ENCODE data around the gene PBRM1.

PBRM1 gene

DNA sequence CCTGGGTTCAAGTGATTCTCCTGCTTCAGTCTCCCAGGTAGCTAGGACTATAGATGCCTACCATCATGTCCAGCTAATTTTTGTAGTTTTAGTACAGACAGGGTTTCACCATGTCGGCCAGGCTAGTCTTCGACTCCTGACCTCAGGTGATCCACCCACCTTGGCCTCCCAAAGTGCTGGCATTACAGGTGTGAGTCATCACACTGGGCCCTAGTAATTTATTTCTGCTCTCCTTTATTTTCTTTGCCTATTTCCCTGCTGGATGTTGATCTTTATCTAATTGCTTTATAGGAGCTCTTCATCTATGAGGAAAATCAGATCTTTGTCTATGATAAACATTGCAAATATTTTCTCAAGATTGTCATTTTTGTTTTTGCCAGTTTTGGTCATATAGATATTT is 117.6 kb downstream of the PBRM1 start:
- DNase-seq = no peak

DNA sequence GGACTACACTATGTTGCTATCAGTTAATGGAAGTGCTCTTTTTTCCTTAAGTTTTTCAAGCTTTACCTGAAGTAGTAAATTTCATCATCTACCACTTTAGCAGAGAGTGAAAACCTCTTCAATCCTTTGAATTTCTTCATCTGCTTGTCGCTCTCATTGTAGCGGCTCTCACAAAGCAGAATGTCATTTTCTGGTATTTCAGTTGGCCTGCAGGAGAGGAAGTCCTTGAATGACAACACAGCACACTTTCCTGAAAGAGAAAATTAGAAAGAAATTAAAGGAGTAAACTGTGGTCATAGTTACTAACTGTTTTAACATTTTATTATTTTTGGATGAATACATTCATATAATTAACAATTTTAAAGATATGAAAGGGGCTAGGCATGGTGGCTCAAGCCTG is 121.7 kb downstream of the PBRM1 start:
- no peak for DNase-seq

DNA sequence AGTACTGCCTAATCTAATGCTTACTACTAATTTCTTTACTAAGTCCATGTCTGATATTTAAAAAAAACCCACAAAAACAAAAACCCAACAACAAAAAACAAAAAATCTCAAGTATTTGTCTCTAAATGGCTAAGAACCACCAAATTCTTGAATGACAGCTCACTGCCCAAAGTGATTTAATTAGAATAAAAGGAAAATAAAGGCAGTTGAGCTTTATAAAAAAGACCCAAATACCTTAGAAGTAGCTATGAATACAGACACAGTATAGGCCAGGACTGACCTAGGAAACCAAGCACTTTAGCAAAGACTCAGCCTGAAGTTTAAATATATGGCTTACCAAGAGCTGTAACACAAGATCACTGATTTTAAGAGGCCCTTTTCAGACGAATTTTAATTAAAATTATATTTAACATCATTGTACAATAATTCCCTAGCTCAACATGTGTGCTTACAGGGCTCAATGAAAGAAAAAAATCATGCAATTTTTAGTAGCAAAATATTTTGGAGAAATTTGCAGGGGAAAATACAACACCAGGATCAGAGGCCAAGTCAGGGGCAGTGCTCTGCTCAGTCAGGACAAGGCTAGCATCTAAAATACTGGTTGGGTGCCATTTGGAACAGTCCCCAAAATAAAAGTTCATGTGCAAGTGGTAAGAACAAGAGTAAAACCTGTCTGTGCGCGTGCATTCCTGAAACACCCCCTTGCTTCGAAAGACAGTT is 124.5 kb downstream of the PBRM1 start:
- DNase-seq = no peak

DNA sequence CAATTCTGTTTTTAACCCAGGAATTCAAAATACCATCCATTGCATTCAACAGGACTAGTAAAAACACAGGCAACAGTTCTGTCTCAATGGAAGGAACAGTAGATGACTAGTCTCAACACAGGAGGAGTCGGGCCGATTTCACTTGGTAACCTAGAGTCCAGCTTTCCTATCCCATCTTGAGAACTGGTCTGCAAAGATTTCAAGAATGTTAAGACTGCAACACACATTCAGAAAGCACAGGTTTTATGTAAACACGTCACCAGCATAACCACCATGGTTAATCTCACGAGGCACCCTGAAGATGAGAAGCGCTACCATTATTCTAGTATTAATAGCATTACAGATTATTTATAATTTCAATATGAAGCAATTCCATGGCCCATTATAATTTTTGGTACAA is 127.3 kb downstream of the PBRM1 start:
- no peak for DNase-seq

DNA sequence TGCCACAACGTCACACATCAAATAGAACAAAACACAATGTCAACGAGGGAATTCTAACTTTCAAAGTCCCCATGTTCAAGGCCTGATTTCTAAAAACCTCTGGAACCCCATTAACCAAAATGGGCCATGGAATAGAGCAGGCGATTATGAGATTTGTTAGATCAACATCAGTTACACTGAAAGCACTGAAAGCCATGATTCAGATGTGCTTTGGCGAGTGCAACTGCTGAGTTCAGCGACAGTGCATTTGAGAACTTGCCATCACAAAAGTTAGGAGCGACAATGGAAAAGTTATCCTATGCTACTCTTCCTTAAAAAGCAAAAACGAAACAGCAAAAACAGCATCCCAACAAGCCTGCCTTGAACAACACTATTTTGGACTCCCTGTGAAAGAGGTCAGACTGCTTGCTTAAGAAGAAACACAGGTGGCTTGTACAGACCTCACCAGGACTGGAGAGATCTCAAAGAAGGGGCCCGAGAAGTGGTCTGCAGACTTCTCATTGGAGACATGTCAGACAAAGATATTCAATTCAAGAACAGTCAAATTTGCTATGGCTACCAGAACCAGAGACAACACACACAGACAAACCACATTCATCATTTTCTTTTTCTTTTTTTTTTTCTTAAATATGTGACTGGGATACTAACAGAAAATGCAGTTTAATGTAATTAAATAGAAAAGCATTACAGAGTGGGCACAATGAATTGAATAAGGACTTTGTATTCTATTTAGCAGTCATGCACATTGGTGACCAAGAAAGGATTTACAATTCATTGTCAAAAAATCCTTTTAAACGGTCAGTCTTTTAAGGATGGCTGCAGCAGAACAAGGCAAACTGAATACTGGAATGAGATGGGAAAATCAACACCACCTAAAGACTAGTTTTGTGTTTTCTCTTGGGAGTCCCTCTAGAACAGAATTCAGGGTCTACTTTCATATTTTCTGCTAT is 128.4 kb downstream of the PBRM1 start:
- no peak for DNase-seq

DNA sequence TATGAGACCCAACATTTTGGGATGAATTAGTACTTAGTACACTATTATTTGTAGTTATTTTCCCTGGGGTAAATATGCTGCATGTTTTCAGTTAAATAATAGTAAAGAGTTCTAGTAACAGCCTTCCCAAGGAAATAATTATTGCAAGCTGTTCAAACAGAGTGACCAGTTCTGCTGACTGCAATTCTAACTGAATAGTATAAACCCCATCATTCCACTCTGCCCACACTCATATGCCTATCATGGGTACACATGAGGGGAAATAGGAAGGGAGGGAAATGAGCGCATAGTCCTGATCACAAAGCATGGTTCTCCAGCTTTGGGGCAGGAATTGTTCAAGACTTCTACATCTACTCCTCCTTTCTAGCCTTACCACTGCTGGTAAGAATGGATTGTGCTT is 130.7 kb downstream of the PBRM1 start:
- DNase-seq = no peak

DNA sequence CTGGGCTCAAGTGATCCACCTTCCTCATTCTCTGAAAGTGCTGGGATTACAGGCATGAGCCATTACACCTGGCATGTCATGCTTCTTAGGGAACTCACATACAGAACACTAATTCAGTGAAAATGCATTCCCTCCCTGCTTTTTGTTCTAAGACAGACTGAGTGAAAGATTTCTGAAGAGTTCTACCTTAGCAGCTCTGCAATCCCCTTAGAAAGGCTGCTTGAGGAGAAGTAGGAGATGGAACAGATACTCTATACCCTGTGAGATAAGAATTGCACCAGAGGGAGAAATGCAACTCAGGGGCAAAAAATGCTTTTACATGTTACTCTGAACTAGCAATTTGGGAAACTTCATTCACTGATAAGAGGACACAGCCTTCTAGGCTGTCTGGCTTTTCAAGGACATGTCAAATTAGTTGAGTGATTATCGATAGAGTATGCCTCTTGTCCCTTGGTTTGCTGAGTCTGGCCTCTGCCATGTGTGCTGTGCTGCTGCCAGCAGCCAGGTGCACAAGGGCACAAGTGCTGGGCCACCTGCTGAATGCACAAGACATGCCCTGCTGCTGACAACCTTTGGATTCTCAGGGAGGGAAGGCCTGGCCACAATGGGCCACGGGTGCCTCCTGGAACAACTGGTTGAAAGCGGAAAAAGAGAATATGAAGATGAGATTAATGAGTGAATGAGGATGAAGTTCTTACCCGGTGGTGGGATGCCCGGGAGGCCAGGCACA is 131.5 kb downstream of the PBRM1 start:
- no peak for DNase-seq

DNA sequence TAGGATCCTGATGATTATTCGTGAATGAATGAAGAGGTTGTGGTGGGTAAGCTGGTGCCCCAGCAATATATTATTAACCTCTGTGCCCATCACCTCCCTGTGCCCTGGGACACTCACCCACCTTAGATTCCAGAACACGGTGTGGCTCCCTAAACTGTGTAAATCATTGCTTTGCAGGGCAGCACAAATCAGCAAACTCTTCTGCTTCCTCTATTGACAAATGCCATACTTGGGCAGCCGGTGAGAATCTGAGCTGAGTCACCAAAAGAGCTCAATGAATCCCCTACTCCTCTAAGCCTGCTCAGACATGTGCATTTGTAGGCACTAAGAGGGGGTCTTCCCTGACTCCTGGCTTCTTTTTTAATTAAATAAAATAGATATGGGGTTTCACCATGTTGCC is 133.6 kb downstream of the PBRM1 start:
- DNase-seq = no peak

DNA sequence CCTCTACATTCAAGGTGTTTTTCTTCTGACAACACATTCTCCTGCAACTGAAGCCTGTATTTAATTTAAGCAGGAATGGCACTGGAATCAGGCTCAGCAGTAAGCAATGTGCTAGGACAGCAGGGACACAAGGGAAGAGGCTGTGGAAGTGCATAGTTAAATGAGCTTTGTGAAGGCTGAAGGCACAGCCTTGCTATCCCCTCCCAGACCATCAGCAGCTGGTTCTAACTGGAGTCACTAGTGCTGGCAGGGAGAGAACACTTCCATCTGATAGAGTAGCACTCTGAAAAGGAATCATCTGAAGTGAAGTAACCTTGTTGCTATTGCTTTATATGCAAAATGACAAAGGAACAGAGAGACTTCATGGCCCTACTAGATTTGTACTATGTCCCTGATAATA is 134.6 kb downstream of the PBRM1 start:
- no peak for DNase-seq

DNA sequence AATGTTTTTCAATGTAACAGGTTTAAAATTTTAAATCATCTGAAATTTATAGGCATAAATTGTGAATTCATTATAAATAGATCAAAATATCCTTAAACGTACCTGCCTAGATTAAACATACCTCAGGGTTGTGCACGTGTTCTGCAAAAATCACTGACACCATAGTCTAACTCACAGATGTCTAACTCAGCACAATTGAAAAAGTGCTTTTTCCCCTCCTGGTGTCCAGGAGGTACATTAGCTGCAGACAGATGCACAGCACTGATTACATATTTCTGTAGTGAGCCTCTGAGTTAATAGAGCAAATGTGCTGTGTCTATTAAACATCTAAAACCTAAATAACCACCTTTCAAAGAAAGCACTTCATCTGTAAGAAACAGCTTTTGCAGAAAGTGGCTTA is 138.6 kb downstream of the PBRM1 start:
- DNase-seq = no peak

DNA sequence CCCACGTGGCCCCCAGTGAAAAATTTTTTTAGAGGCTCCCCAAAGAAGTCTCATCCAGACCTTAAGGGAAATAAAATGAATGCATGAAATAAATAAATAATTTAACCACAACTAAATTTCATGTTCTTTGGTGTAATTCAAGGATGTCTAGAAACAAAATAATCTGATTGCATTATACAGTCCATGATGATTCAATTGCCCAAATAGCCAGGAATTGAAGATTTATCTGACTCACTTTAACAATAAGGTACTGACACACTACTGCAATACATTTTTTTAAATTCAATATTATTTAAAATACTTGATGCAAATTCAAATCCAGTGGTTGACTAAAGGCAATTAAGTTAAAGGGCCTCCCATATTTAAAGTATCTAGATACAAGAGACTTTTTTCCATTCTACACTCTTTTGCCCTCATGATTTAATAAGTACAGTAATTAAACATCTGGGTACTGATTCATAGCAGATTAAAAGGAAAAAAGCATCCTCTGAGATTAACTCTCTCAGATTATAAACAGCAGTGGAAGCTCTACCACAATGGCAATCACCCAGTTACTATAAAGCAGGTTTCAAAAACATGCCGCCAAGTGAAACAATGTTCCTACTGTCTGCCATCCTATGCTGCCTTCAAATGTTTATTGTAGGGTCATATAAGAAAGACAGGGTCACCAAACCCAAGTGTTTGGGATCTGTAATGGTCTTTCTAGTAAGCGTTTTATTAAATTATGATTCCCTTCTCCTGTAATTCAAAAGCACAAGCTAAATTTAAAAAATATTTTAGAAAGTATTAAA is 139.4 kb downstream of the PBRM1 start:
- no peak for DNase-seq

DNA sequence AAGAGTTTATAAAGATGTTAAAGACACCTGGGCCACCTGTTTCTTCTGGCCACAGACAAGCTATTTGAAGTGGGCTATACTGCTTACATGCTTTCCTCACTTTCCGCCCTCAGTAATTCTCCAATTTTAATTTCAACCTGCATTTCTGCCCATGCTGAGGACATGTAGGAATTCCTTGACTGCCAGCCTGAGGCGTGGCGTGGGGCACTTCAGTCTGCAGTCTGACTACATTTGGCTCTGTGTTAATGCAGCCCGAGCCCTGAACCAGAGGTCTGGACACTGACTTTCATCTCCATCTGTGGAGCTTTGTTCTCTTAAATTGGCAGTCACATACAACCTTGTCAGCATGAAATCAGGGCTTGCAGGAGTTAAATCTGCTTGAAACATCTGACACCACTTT is 140.8 kb downstream of the PBRM1 start:
- no peak for DNase-seq

DNA sequence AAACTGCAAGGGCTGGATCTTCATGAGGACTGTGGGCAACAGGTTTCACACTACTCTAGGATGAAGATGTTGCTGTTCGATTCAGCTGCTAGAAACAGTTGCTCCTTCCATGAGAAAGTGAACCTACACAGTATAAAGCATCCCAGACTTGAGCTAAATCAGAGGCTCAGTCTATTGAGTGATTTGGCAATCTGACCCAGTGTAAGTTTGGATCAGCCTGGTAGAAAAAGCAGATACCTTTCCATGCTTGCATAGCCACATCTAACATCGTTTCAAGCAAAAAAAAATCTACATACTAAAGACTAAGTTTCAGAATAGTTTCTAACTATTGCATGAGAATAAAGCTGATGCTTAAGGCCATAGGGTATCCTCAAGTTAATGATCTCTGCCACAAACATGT is 144.7 kb downstream of the PBRM1 start:
- no peak for DNase-seq

DNA sequence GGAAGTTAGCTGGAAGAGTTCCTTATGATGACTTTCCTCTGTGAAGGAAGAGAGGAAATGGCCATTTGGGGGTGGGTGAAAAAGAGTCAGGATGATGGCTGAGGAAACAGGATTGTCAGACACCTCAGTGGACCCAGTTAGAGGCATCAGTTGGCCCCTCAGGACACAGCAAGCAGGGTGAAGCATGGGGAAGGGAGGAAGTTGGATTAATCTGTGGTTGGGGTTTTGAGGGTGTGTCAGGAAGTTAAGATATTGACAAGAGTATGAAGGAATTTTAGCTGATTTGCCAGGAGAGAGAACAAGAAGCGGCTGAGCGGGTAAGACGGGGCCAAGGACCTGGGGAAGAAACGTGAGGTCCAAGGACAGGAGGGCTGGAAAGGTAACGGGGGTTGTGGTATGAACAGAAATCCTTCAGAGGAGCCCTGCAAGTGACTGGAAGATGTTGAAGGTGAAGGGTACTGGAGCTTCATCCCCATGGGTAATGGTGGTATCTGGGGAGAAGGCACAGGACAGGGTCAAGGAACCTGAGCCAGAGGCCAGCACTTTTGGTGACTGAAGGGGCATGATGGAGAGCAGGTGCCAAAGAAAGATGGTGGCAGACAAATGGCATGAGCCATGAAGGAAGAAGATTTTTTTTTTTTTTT is 146.6 kb downstream of the PBRM1 start:
- DNase-seq = no peak

DNA sequence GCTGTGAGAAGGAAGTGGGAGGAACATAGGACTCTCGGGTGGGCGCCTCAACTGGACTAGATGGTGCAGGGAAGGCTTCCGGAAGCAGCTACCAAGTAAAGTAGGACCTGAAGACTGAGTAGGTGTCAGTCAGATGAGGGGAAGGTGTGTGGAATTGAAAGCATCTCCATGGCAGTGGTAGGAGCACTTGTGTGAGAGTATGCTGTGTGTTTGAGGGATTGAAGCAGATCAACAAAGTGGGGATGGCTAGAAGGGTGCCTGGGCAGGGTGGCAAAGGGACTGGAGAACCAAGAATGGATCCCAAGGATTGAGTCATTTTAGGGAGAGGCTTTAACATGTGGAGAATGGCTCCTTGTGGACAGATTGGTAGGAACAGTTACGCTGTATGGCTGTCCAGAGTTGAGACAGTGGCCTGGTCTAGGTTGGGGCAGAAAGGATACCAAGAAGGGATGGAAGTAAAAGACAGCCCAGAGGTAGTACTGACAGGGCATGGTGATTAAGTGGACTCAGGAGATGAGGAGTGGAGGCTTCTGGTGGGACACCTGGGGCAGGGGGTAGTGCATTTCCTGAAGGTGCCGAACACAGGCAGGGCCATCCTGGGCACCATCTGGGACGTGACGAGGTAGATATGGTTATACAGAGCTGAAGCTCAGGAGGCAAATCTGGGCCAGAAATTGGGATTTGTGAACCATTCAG is 147.8 kb downstream of the PBRM1 start:
- DNase-seq = no peak

DNA sequence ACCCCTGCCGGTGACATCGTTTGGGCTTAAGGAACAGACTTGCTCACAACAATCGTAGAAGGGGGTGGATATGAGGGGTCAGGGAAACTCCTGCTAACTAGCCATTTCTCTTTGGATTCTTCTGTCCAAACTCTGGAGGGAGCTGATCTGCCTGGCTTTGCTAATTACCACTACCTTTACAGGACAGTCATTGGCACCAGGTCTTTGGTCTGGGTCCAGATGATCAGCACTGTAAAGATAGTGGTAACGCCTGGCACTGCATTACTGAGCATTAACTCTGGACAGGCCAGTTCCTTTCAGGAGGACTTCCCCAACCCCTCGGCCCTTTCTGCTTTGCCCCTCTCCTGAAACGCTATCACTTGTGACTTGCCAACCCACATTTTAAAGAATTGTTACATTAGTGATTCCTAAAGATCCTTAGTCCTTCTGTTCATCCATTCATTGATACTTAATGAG is 148.5 kb downstream of the PBRM1 start:
- no peak for DNase-seq

DNA sequence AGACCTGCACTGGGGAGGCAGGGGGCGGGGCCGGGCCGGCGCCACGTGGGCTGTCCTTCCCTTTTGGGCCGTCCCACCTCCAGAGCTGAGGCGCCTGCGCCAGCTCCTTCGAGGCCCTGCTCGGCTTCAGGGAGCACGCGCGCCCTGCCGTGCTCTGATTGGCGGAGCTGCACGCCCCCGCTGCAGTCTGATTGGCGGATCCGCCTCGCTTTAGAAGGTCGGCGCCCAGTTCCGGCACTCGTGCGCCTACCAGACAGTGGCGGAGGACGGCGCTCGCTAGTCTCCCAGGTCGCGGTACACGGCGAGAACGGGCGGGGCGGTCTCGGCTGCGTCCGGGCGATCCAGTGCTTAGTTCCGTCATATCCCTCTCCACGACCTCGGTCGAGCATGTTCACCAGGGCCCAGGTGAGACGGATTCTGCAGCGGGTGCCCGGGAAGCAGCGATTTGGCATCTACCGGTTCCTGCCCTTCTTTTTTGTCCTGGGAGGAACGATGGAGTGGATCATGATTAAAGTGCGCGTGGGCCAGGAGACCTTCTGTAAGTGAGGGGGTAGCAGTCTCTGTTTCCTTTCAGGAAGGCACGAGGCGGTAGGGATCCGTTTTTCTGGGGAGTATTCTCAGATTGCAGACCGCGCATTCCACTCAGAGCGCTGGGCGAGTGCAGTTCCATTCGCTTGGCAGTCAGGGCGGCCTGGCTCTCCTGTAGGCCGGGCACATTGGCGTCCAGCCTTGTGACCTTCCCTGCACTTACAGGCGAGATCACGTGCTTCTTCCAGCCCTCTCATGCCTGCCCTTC is 149.1 kb downstream of the PBRM1 start, which contains the start of gene UQCC5:
Gene UQCC5 (plus strand): TSS at position 237 of the 796 bp plus-strand sequence. CDS start 151 bp downstream, at position 388.
- DNase-seq = peak; percentile 97

DNA sequence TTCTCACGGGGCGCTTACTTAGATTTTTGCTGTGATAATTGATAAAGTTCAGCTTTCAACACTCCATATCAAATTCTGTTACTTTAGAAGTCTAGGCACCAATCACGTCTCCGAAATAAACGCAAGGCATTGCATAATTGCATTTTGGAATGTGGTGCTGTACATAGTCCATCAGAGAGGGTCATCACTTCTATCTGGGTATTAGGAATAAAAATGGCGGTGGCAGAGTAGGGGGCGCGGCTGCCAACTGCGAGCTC is 149.7 kb downstream of the PBRM1 start:
- no peak for DNase-seq

DNA sequence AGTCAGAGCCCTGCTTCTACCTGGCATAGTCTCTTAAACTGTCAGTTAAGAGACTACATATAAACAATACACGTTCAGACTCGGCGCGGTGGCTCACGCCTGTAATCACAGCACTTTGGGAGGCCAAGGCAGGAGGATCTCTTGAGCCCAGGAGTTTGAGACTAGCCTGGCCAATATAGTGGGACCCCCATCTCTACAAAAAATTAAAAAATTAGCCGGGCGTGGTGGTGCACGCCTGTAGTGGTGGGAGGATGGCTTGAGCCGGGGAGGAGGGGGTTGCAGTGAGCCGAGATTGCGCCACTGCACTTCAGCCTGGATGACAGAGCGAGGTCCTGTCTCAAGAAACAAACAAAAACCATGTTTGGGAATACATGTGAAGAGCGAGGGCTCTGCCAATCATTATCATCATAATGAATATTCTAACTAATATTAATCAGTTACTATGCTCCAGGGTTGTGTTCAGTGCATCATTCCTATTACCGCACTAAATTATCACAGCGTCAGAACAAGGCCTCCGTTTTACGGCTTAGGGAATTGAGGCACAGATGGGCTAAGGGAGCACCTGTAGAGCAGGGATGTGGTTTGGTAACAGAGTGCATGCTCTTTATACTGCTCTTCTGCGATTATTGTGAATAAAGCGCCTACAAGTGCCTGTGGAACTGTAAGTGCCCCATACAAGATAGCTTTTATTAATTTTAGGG is 150.2 kb downstream of the PBRM1 start:
- peak; percentile 12 for DNase-seq
